ENCODE measurements around the gene FAM184B.

The FAM184B gene

GRCh38 chr4:17597517-17597916 is 183.9 kb downstream of the FAM184B start:
- 90% methylated on average over 7 of the region's 7 CpGs for WGBS
- H3K9me3 ChIP-seq (ENCODE audit: insufficient read depth, low read depth, low read length) = no peaks in the 10 kb centered on the region
- no peak overlapping the region for H3K4me3 ChIP-seq (ENCODE audit: low read length)
- H3K4me1 ChIP-seq (ENCODE audit: insufficient read depth, low read length) = no peaks in the 10 kb centered on the region
- H3K27ac ChIP-seq (ENCODE audit: low read depth, low read length) = no peak overlapping the region
- no peaks in the 10 kb centered on the region for H3K27me3 ChIP-seq (ENCODE audit: insufficient read depth, low read length)
- H3K9ac ChIP-seq (ENCODE audit: low read depth, low read length) = no peak overlapping the region
- peaks cover 65% of the 10 kb centered on the region for H3K36me3 ChIP-seq (ENCODE audit: insufficient read depth, low read length)

GRCh38 chr4:17595471-17596005 is 185.9 kb downstream of the FAM184B start:
- Histone ChIP-seq H3K4me3 (ENCODE audit: low read length) (no peak overlapping the region), H3K36me3 (ENCODE audit: insufficient read depth, low read length) (peaks cover 57% of the 10 kb centered on the region), H3K9me3 (ENCODE audit: insufficient read depth, low read depth, low read length) (no peaks in the 10 kb centered on the region), H3K4me1 (ENCODE audit: insufficient read depth, low read length) (no peaks in the 10 kb centered on the region), H3K27ac (ENCODE audit: low read depth, low read length) (no peak overlapping the region), H3K27me3 (ENCODE audit: insufficient read depth, low read length) (no peaks in the 10 kb centered on the region), H3K9ac (ENCODE audit: low read depth, low read length) (no peak overlapping the region)
- WGBS = 95% methylated on average over 6 of the region's 6 CpGs

- 93% methylated on average over 2 of the region's 3 CpGs for WGBS
- no peak overlapping the region for H3K27ac ChIP-seq (ENCODE audit: low read depth, low read length)
- H3K4me3 ChIP-seq (ENCODE audit: low read length) = no peak overlapping the region
- no peaks in the 10 kb centered on the region for H3K27me3 ChIP-seq (ENCODE audit: insufficient read depth, low read length)
- no peak overlapping the region for H3K9ac ChIP-seq (ENCODE audit: low read depth, low read length)
- peaks cover 67% of the 10 kb centered on the region for H3K36me3 ChIP-seq (ENCODE audit: insufficient read depth, low read length)
- H3K9me3 ChIP-seq (ENCODE audit: insufficient read depth, low read depth, low read length) = no peaks in the 10 kb centered on the region
- peaks cover 4% of the 10 kb centered on the region for H3K4me1 ChIP-seq (ENCODE audit: insufficient read depth, low read length)
Measured at GRCh38 chr4:17589355-17589754, 192.1 kb downstream of the FAM184B start.

GRCh38 chr4:17587094-17587822 is 194.2 kb downstream of the FAM184B start:
- Histone ChIP-seq H3K4me1 (ENCODE audit: insufficient read depth, low read length) (peaks cover 11% of the 10 kb centered on the region), H3K27ac (ENCODE audit: low read depth, low read length) (no peak overlapping the region), H3K36me3 (ENCODE audit: insufficient read depth, low read length) (peaks cover 79% of the 10 kb centered on the region), H3K27me3 (ENCODE audit: insufficient read depth, low read length) (no peaks in the 10 kb centered on the region), H3K4me3 (ENCODE audit: low read length) (no peak overlapping the region), H3K9me3 (ENCODE audit: insufficient read depth, low read depth, low read length) (no peaks in the 10 kb centered on the region), H3K9ac (ENCODE audit: low read depth, low read length) (no peak overlapping the region)
- 96% methylated on average over 9 of the region's 9 CpGs for WGBS

- Histone ChIP-seq H3K27ac (ENCODE audit: low read depth, low read length) (peak overlapping the region; percentile 78; the same call in 1 of the 2 replicates), H3K4me1 (ENCODE audit: insufficient read depth, low read length) (peaks cover 11% of the 10 kb centered on the region), H3K9ac (ENCODE audit: low read depth, low read length) (peak overlapping the region; percentile 28; the same call in 1 of the 2 replicates), H3K9me3 (ENCODE audit: insufficient read depth, low read depth, low read length) (no peaks in the 10 kb centered on the region), H3K36me3 (ENCODE audit: insufficient read depth, low read length) (peaks cover 92% of the 10 kb centered on the region), H3K4me3 (ENCODE audit: low read length) (no peak overlapping the region), H3K27me3 (ENCODE audit: insufficient read depth, low read length) (no peaks in the 10 kb centered on the region)
- WGBS = 80% methylated on average over 10 of the region's 10 CpGs
Measured at GRCh38 chr4:17584521-17585213, 196.8 kb downstream of the FAM184B start.

GRCh38 chr4:17583941-17584340 is 197.5 kb downstream of the FAM184B start:
- Histone ChIP-seq H3K36me3 (ENCODE audit: insufficient read depth, low read length) (peaks cover 86% of the 10 kb centered on the region), H3K9ac (ENCODE audit: low read depth, low read length) (peak overlapping the region; percentile 28; the same call in 1 of the 2 replicates), H3K27me3 (ENCODE audit: insufficient read depth, low read length) (no peaks in the 10 kb centered on the region), H3K4me3 (ENCODE audit: low read length) (no peak overlapping the region), H3K9me3 (ENCODE audit: insufficient read depth, low read depth, low read length) (no peaks in the 10 kb centered on the region), H3K4me1 (ENCODE audit: insufficient read depth, low read length) (peaks cover 11% of the 10 kb centered on the region), H3K27ac (ENCODE audit: low read depth, low read length) (peak overlapping the region; percentile 78; the same call in 1 of the 2 replicates)
- 90% methylated on average over 4 of the region's 4 CpGs for WGBS

- Histone ChIP-seq H3K9me3 (ENCODE audit: insufficient read depth, low read depth, low read length) (no peaks in the 10 kb centered on the region), H3K9ac (ENCODE audit: low read depth, low read length) (no peak overlapping the region), H3K27me3 (ENCODE audit: insufficient read depth, low read length) (0 out of 2 replicates have a peak, but pooled peaks cover 4% of the 10 kb centered on the region), H3K4me3 (ENCODE audit: low read length) (no peak overlapping the region), H3K27ac (ENCODE audit: low read depth, low read length) (no peak overlapping the region), H3K36me3 (ENCODE audit: insufficient read depth, low read length) (peaks cover 80% of the 10 kb centered on the region), H3K4me1 (ENCODE audit: insufficient read depth, low read length) (peaks cover 16% of the 10 kb centered on the region)
- 93% methylated on average over 9 of the region's 9 CpGs for WGBS
Measured at GRCh38 chr4:17583276-17583675, 198.1 kb downstream of the FAM184B start.

- H3K27me3 ChIP-seq (ENCODE audit: insufficient read depth, low read length) = 0 out of 2 replicates have a peak, but pooled peaks cover 10% of the 10 kb centered on the region
- H3K4me1 ChIP-seq (ENCODE audit: insufficient read depth, low read length) = peaks cover 18% of the 10 kb centered on the region
- no peak overlapping the region for H3K4me3 ChIP-seq (ENCODE audit: low read length)
- peaks cover 60% of the 10 kb centered on the region for H3K36me3 ChIP-seq (ENCODE audit: insufficient read depth, low read length)
- H3K27ac ChIP-seq (ENCODE audit: low read depth, low read length) = no peak overlapping the region
- 96% methylated on average over 5 of the region's 7 CpGs for WGBS
- H3K9me3 ChIP-seq (ENCODE audit: insufficient read depth, low read depth, low read length) = no peaks in the 10 kb centered on the region
- H3K9ac ChIP-seq (ENCODE audit: low read depth, low read length) = no peak overlapping the region
Measured at GRCh38 chr4:17580969-17581368, 200.5 kb downstream of the FAM184B start.
